ENCODE measurements around the gene HACD3.

Gene HACD3

GRCh38 chr15:65587094-65587493 lies 56.8 kb downstream of the HACD3 start:
- no peak overlapping the region for H3K4me3 ChIP-seq (replicated peaks; ENCODE audit: low read depth, low read length)
- TF ChIP-seq CTCF (IDR thresholded peaks at IDR 0.05; ENCODE audit: low read depth, low read length, missing control alignments): no peak
- DNase-seq (ENCODE audit: extremely low read depth, low read depth): no peak

DNA sequence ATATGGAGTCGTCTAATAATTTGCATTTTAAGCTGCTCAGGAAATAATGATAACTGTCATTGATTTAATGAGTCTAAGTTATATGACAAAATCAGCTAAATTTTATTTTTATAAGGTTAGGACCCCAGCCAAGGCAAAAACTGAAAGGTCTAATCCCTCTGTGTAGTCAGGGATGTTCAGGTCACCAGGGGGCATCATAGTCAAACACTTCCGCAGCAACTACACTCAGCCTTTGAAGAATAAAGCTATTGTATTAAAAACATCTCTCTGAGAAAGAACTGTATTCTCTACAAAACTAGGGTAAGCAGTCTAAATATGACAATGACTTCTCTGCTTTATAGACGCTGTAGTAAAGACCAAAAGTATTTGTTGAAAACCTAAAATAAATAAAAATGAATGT lies 65.7 kb downstream of the HACD3 start:
- no peak overlapping the region for H3K4me3 ChIP-seq (replicated peaks; ENCODE audit: low read depth, low read length)
- no peak for DNase-seq (ENCODE audit: extremely low read depth, low read depth)
- TF ChIP-seq CTCF (IDR thresholded peaks at IDR 0.05; ENCODE audit: low read depth, low read length, missing control alignments): peak; percentile 28

DNA sequence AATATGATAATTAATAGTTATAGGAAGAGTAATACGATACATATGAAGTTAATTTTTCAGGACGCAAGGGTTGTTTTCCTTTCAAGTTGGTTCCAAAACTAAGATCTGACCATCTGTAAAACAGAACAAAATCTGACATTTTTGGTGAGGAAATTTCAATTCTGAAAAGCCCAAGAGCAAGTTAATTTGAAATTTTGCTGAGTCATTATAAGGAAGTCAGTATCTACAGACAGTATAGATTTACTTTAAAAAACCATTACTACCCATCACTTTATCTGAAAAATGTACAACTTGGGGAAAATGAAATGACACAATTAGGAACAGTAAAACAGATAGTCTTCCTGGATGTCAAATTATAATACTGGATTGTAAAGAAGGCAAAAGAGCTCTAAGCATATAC lies 68.2 kb downstream of the HACD3 start:
- no peak overlapping the region for H3K4me3 ChIP-seq (replicated peaks; ENCODE audit: low read depth, low read length)
- TF ChIP-seq CTCF (IDR thresholded peaks at IDR 0.05; ENCODE audit: low read depth, low read length, missing control alignments): no peak
- DNase-seq (ENCODE audit: extremely low read depth, low read depth): no peak

GRCh38 chr15:65599677-65600076 lies 69.4 kb downstream of the HACD3 start:
- DNase-seq (ENCODE audit: extremely low read depth, low read depth): no peak
- TF ChIP-seq CTCF (IDR thresholded peaks at IDR 0.05; ENCODE audit: low read depth, low read length, missing control alignments): no peak
- H3K4me3 ChIP-seq (replicated peaks; ENCODE audit: low read depth, low read length): no peak overlapping the region

GRCh38 chr15:65603134-65603533 lies 72.9 kb downstream of the HACD3 start:
- DNase-seq (ENCODE audit: extremely low read depth, low read depth): no peak
- no peak for TF ChIP-seq CTCF (IDR thresholded peaks at IDR 0.05; ENCODE audit: low read depth, low read length, missing control alignments)
- H3K4me3 ChIP-seq (replicated peaks; ENCODE audit: low read depth, low read length): no peak overlapping the region

GRCh38 chr15:65603559-65603958 lies 73.3 kb downstream of the HACD3 start:
- no peak for TF ChIP-seq CTCF (IDR thresholded peaks at IDR 0.05; ENCODE audit: low read depth, low read length, missing control alignments)
- no peak overlapping the region for H3K4me3 ChIP-seq (replicated peaks; ENCODE audit: low read depth, low read length)
- DNase-seq (ENCODE audit: extremely low read depth, low read depth): no peak
